ENCODE results near the gene SSC5D.

The SSC5D gene

GRCh38 chr19:55467236-55468053, 20.8 kb upstream of the SSC5D start:
- intact Hi-C loops (cut with DNase I), result loop anchor here (5.0 kb wide), 1 partner anchor 35 kb away; no protein-coding TSS in a partner anchor
- peak in 35 of 42 donors; percentile 27 to 87 (median 69) for DNase-seq

GRCh38 chr19:55468054-55468393, 20.2 kb upstream of the SSC5D start:
- intact Hi-C loops (cut with DNase I), result loop anchor here (5.0 kb wide), 1 partner anchor 34 kb away; no protein-coding TSS in a partner anchor

GRCh38 chr19:55471266-55471665, 17.0 kb upstream of the SSC5D start:
- intact Hi-C loops (cut with DNase I), result no loop called here
- DNase-seq, result no peak

More at GRCh38 chr19:55468054-55468393, 20.2 kb upstream of the SSC5D start:
- no peak for DNase-seq

GRCh38 chr19:55472463-55472862, 15.8 kb upstream of the SSC5D start:
- intact Hi-C loops (cut with DNase I), result no loop called here
- no peak for DNase-seq

GRCh38 chr19:55473225-55474012, 14.8 kb upstream of the SSC5D start:
- DNase-seq, result no peak
- intact Hi-C loops (cut with DNase I), result no loop called here

GRCh38 chr19:55474269-55475265, 13.7 kb upstream of the SSC5D start:
- DNase-seq, result no peak

GRCh38 chr19:55476100-55476775, 12.0 kb upstream of the SSC5D start, which contains the start of gene ZNF628:
TSS of gene ZNF628 (plus strand) at chr19:55476617. CDS start at chr19:55479911, 3,294 bp downstream.
- DNase-seq, result peak; percentile 99 to 100 (median 100)
- intact Hi-C loops (cut with DNase I), result no loop called here

More at GRCh38 chr19:55474269-55475265, 13.7 kb upstream of the SSC5D start:
- intact Hi-C loops (cut with DNase I), result no loop called here

- intact Hi-C loops (cut with DNase I), result no loop called here
- no peak for DNase-seq
These were observed 10.3 kb upstream of the SSC5D start for GRCh38 chr19:55477905-55478304.

GRCh38 chr19:55478364-55478763, 9.9 kb upstream of the SSC5D start:
- peak in 1 of 42 donors; percentile 29 for DNase-seq
- intact Hi-C loops (cut with DNase I), result no loop called here

- no peak for DNase-seq
- intact Hi-C loops (cut with DNase I), result no loop called here
These were observed 9.2 kb upstream of the SSC5D start for GRCh38 chr19:55479045-55479444.

GRCh38 chr19:55479451-55480230, 8.6 kb upstream of the SSC5D start:
- DNase-seq, result no peak
- intact Hi-C loops (cut with DNase I), result no loop called here

- no peak for DNase-seq
- intact Hi-C loops (cut with DNase I), result no loop called here
These were observed 7.0 kb upstream of the SSC5D start for GRCh38 chr19:55481148-55481793.

GRCh38 chr19:55481794-55482155, 6.5 kb upstream of the SSC5D start:
- no peak for DNase-seq
- intact Hi-C loops (cut with DNase I), result no loop called here

- intact Hi-C loops (cut with DNase I), result no loop called here
- DNase-seq, result no peak
These were observed 5.9 kb upstream of the SSC5D start for GRCh38 chr19:55482156-55482961.

GRCh38 chr19:55482967-55483705, 5.1 kb upstream of the SSC5D start:
- DNase-seq, result no peak
- intact Hi-C loops (cut with DNase I), result no loop called here
